Effector CD4-positive, alpha-beta T cell (primary cell): ENCODE measurements around the gene FRZB. TPM values are rescaled to one million over a fixed set of nuclear protein-coding genes. Genes with fewer than 3 reads are reported as not detected.
"Not testable (repeated sequence)": the region's sequence is repeated elsewhere in the genome, so short reads cannot be mapped to it uniquely, and the experiment has no call there.

ENCODE experiments used
- DNase-seq: peaks from one replicate; pipeline ENCODE4 v3.0.0-alpha.2; 2020
- total RNA-seq: gene quantifications from one replicate; lab custom pipeline; 2026; lab: John Stamatoyannopoulos, UW

Gene FRZB
- total RNA-seq, result not detected

GRCh38 chr2:182866461-182867406 lies at the start of gene FRZB:
Gene FRZB (minus strand): TSS chr2:182866637. CDS start chr2:182866552, 85 bp downstream.
- DNase-seq, result no peak

GRCh38 chr2:182915369-182916326 lies 49.2 kb upstream of the FRZB start:
- DNase-seq, result no peak

GRCh38 chr2:182914852-182915251 lies 48.4 kb upstream of the FRZB start:
- no peak for DNase-seq

- DNase-seq, result no peak
These were observed 46.6 kb upstream of the FRZB start for GRCh38 chr2:182913064-182913463.

- DNase-seq, result no peak
These were observed 46.1 kb upstream of the FRZB start for GRCh38 chr2:182912518-182912915.

- DNase-seq, result no peak
These were observed 45.5 kb upstream of the FRZB start for GRCh38 chr2:182911813-182912517.

GRCh38 chr2:182910965-182911364 lies 44.5 kb upstream of the FRZB start:
- DNase-seq, result no peak

GRCh38 chr2:182907081-182907830 lies 40.8 kb upstream of the FRZB start:
- no peak for DNase-seq

- DNase-seq, result no peak
These were observed 40.0 kb upstream of the FRZB start for GRCh38 chr2:182906454-182906853.

- no peak for DNase-seq
These were observed 38.4 kb upstream of the FRZB start for GRCh38 chr2:182904844-182905243.

- DNase-seq, result no peak
These were observed 37.1 kb upstream of the FRZB start for GRCh38 chr2:182903566-182903965.

GRCh38 chr2:182901748-182902147 lies 35.3 kb upstream of the FRZB start:
- no peak for DNase-seq

GRCh38 chr2:182898718-182899117 lies 32.3 kb upstream of the FRZB start:
- no peak for DNase-seq

GRCh38 chr2:182897137-182897536 lies 30.7 kb upstream of the FRZB start:
- DNase-seq, result no peak

- DNase-seq, result no peak
These were observed 29.4 kb upstream of the FRZB start for GRCh38 chr2:182895798-182896197.

GRCh38 chr2:182895169-182895568 lies 28.7 kb upstream of the FRZB start:
- DNase-seq, result no peak

- no peak for DNase-seq
These were observed 27.7 kb upstream of the FRZB start for GRCh38 chr2:182894174-182894573.

GRCh38 chr2:182893666-182894065 lies 27.2 kb upstream of the FRZB start:
- no peak for DNase-seq

GRCh38 chr2:182893035-182893434 lies 26.6 kb upstream of the FRZB start:
- not testable (repeated sequence) for DNase-seq

GRCh38 chr2:182891611-182892010 lies 25.2 kb upstream of the FRZB start:
- DNase-seq, result no peak

GRCh38 chr2:182890773-182891378 lies 24.4 kb upstream of the FRZB start:
- no peak for DNase-seq
